ENCODE measurements around the gene SLC4A9.
"Not testable (repeated sequence)": the region's sequence is repeated elsewhere in the genome, so short reads cannot be mapped to it uniquely, and the experiment has no call there.

Gene SLC4A9

DNA sequence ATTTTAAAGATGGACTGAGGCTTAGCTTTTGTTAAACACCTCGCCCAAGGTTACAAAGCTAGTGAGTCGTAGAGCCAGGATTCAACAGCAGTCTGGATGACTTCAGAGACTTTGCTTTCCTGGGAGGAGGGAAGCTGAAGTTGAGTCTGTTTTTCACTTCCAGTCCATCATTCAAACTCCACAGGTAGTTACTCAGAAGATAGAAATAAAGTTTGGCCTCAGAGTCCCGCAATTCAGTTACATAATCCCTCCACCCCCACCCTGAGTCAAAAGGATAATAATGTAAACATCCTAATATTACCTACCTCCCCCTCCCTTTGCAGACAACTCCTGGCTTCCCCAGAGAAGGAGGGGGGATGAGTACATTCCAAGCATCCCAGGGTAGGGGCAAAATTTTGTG lies 21.7 kb upstream of the SLC4A9 start:
- no peak for DNase-seq (ENCODE audit: low read depth)

DNA sequence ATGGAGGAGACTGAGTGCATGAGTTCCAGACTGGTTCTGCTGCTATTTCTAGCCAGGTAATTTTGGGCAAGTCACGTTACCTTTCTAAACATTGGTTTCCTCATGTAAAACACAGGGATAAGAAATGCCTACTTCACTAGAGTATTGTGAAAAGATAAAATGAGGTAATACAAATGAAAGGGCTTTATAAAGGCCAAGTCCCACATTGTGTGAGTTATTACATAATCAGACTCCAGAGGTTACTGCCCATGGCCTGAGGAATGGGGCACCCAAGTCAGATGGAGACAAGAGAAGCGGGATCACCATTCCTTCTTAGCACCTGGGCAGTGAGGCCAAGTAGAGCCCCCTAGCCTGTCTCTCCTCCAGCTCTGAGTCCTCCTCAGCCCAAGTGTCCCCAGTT lies 21.1 kb upstream of the SLC4A9 start:
- no peak for DNase-seq (ENCODE audit: low read depth)

DNA sequence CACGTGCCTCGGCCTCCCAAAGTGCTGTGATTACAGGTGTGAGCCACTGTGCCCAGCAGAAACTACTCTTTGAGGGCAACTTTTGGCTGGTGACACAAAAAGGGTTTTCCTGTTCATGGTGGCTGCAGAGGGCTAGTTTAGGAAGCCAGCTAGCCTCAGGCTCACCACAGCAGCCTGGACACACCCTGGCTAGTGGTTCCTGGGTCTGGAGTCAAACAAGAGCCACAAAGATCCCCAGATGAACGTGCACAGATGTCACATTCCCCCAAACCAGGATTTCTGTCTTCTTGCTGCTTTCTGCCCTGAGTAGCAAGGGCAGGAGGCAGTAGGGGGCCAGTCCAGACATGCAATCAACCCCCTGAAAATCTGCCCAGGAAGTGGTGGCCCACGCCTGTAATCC lies 20.4 kb upstream of the SLC4A9 start:
- no peak for DNase-seq (ENCODE audit: low read depth)

DNA sequence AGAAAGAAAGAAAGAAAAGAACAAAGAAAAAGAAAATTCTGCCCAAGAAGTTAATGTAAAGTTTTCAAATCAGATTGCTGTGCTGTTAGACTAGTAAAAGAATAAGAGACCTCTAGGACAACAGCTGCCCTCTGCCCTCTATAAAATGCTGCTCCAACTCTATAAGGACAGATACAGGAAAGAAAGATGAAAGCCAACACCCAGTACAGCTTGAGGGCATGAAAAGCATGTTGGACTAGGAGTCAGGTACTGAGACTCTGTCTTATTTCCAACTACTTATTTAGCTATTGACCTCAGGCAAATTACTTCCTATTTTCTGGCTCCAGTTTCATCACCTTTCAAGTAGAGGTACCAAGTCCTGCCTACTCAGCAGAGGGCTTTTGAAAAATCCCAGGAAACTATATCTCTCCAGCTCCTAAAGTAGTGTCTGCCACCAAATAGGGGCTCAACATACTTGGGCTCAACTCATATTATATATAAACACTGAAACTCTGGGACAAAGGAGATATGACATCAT lies 19.3 kb upstream of the SLC4A9 start:
- DNase-seq (ENCODE audit: low read depth), result no peak

DNA sequence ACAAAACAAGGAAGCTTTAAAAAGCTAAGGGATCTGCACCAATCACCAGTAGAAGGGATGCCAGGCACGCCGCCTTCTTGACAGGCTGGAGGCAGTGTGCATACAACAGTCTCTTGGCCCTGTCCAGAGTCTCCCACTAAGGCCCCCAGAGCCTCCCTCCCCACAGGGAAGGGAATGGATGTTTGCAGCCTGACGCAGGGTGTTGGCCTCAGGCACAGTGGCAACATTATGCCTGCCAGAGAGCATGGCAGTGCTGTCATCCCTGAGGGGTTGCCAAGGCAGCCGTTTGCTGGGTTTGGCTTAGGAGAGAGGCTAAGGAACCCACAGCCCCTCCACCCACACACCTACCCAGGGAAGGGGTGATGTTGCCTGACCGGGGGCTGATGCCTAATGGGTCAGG lies 18.4 kb upstream of the SLC4A9 start:
- no peak for DNase-seq (ENCODE audit: low read depth)

DNA sequence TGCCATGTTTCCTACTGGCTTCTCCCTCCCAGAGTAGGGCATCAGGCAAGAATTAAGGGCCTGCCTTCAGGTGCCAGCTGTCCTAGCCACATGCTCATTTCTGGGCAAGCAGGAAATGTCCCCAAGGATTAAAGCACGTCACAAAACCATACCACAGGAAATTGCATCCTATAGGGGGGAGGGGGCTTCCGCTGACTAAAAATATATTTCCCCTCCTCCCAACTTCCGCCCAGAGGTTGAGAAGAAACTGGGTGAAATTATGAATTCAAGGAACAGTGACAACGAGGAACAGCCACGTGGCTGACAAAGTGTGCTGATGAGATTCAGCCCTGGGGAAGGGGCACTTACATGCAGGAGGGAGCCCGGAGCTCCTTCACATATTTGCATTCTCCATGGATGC lies 17.7 kb upstream of the SLC4A9 start:
- no peak for DNase-seq (ENCODE audit: low read depth)

DNA sequence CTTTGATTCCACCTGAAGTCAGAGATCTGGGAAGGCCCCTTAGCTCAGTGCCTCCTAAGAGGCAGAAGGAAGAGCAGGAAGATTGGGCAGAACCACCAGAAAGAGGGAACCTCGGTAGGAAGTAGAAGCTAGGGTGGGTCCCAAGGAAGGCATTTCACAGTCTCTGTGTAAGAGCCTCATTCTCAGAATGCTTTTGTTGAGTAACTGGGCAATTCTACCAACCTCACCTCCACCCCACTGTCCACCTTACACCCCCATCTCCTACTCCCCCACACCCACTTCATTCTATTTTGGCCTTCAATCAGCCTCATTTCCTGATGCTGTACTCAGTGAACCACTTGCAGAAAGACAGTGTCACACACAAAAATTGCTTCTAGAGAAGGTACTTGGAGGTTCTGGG lies 17.1 kb upstream of the SLC4A9 start:
- DNase-seq (ENCODE audit: low read depth), result no peak

DNA sequence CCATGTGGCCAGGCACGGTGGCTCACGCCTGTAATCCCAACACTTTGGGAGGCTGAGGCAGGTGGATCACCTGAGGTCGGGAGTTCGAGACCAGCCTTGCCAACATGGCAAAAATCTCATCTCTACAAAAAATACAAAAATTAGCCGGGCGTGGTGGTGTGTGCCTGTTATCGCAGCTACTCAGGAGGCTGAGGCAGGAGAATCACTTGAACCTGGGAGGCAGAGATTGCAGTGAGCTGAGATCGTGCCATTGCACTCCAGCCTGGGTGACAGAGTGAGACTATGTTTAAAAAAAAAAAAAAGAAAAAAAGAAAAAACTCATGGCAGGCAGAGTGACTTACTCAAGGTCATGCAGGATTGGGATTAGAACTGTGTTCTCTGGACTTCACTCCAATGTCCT lies 16.1 kb upstream of the SLC4A9 start:
- DNase-seq (ENCODE audit: low read depth), result not testable (repeated sequence)

DNA sequence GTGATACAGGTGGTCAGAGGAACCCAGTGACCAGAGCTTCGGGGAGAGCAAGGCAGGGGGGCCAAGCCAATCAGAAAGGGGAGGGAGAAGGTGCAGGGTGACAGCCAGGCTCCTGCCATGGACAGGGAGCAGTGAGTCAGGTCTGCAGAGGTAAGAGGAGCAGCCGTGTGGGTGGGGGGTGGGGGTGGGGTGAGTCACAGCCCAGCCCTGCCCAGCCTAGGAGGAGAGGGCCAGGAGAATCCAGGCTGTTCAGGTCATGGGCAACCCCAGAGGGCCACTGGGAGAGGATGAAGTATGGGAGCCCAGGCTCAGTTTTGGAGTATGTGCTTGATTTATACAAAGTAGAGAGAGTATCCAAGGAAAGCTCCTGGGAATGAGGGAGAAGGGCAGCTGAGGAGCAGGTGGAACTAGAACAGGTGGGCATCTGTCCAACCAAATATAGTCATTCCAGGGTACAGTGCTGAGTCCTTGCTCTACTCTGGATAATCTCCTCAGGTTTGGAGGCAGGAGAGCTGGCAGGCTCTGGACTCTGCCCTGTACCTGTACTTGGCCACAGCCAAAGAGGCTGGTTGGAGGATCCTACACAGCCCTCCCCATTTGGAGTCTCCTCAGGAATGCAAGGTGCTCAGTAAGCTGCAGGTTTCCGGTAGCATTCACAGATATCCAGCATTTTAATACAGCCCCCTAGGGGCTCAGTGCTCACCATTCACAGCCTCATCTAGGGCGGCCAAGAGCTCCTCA lies 15.1 kb upstream of the SLC4A9 start:
- DNase-seq (ENCODE audit: low read depth), result no peak

DNA sequence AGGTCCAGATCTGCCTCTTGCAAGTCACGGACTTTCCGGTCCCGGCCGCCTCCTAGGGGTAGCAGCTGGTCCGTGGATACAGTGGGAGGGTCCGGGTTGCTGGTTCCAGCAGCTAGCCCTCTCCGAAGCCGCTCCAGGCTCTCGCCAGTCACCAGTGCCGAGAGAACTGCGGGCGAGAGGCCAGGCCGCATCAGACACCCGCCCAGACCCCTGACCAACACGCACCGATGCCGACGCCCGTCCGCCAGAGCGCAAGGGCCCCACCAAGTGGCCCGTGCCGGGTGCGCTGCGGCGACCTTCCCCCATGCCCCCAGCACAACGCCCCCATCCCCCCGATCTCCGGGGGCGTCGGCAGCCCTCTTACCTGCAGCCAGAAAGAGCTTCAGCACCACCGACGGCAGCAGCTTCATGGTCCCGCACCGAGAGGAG lies 14.1 kb upstream of the SLC4A9 start:
- no peak for DNase-seq (ENCODE audit: low read depth)

DNA sequence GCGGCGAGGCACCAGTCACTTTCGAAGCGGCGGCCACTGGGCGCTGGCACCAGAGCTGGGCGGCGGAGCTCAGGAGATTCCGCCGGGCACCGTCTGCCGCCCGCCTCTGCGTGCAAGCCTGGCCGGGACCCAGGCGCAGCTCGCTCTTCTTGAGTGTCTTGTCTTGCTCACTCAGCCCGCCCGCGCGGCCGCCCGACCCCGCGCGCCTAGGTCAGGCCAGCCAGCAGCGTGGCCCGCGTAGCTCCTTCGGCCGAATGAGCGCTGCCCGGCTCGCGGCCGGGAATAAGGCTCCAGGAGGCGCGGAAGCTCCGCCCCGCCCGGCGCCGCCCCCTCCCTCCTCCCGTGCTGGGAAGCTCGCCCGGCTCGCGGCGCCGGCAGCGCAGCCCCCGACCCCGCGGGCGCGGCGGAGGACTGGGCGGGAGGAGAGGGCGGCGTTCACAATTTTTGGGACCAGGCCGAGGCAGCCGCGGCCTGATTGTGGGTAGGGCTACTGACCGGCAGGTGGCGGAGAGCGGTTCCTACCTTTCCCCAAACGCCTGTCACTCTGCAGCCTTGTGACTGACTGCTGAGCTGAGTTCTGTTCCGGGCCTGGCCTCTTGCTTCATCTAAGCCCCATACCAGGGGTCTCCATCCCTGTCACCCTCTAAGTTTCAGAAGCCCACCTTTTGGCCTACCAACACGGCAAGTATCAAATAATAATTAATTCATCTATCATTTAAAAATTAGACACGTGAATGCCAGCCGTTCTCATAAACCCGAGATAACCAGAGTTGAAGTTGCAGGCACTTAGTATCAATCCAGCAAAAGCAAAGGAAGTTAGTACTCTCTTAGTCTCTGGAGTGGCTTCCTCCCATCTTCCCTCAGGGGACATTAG lies 13.4 kb upstream of the SLC4A9 start, which contains the start of gene HBEGF:
HBEGF (minus strand) TSS at position 256 of the 874 bp plus-strand sequence. CDS start 275 bp downstream, outside the sequence.
- DNase-seq (ENCODE audit: low read depth), result peak; percentile 37

DNA sequence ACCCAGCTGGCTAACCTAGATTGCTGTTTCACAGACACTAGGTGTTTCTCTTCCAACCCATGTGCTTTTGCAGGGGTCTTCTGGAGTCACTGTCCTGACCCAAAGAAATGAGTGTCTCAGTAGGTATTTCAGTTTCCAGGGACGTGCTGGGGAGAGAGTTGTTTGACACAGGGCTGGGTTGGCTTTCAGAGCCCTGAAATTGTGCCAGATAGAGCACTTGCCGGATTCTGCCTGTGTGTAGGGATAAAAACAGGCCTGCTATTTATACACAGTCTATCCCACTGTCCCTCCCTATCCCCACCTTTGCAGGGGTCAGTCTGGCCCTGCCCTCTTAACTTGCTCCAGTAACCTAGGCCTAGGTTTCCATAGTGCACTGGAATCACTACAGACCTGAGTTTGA lies 12.6 kb upstream of the SLC4A9 start:
- DNase-seq (ENCODE audit: low read depth), result no peak

DNA sequence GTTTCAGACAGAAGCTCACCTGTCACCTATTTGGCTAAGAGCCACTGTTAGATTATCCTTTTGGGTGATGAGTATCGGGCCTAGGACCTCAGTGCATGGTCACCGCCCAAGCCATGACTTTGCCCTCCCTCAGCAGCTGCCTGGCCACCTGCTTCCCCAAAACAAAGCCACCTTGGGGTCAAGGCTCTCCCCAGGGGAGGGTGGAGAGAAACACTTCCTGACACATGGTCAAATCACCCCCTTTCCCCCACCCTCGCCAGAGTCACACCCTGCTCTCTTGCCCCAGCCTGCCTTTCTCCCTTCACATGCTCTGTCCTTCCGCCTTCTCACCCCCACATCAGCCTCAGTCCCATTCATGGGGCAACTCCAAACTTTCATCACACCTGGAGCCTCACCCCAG lies 11.9 kb upstream of the SLC4A9 start:
- DNase-seq (ENCODE audit: low read depth), result no peak

DNA sequence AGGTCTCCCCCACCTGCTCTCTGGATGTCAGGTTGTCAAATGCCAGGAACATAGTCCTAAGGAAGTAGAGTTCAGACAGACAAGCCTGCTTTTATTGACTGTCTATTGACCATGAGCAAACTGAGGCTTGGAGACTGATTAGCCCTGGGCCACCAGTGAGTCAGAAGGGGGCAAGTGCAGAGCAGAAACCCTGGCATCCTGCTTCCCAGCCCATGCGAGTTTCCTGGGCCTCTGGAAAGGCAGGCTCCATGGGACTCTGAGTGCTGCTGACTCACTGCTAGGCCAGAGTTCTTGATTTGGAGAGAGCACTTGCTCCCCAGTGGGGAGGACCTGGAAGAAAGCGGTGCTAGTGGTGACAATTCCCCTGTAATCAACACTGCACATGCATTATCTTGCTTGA lies 10.8 kb upstream of the SLC4A9 start:
- no peak for DNase-seq (ENCODE audit: low read depth)

DNA sequence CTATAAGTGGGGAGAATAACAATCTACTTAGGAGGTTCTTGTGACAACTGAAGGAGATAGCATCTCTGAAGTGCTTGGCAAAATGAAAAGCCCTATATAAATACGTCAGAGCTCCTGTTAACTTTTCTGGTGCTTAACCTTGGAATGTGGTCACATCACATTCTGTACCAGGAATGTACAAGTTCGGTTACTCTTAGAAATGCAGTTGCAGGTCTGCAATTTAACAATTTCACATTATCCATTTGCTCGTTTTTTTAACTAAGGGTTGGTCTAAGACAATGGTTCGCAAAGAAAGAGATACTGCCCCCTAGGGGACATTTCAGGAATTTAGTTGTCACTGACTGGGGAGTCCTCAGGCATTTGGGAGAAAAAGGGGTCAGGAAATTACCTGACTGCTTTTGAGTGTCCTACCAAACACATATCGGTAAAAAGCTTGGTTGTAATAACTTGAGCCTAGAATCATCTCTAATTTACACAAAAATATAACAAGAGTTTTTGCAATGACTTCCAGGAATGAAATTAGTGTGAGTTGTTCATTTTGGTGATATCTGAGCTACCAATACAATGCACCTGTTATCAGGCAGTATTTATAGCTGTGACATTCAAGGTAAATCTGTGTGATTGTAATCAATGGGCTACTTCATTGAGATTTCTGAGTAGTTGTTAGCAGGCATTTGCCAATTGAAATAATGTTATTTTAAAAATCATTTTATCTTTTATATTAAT lies 8.2 kb upstream of the SLC4A9 start:
- DNase-seq (ENCODE audit: low read depth), result no peak

DNA sequence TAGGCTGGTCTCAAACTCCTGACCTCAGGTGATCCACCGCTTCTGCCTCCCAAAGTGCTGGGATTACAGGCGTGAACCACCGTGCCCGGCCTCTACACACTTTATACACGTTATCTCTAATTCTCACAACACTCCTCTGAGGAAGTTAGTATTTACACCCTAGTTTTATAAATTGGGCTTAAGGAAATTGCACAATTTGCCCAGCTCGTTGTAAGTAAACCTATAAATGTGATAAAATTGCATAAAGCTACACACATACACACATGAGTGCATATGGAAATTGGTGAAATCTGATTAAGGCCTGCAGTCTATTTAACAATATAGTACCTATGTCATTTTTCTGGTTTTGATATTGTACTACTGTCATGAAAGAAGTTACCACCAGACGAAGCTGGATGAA lies 4.4 kb upstream of the SLC4A9 start:
- no peak for DNase-seq (ENCODE audit: low read depth)

DNA sequence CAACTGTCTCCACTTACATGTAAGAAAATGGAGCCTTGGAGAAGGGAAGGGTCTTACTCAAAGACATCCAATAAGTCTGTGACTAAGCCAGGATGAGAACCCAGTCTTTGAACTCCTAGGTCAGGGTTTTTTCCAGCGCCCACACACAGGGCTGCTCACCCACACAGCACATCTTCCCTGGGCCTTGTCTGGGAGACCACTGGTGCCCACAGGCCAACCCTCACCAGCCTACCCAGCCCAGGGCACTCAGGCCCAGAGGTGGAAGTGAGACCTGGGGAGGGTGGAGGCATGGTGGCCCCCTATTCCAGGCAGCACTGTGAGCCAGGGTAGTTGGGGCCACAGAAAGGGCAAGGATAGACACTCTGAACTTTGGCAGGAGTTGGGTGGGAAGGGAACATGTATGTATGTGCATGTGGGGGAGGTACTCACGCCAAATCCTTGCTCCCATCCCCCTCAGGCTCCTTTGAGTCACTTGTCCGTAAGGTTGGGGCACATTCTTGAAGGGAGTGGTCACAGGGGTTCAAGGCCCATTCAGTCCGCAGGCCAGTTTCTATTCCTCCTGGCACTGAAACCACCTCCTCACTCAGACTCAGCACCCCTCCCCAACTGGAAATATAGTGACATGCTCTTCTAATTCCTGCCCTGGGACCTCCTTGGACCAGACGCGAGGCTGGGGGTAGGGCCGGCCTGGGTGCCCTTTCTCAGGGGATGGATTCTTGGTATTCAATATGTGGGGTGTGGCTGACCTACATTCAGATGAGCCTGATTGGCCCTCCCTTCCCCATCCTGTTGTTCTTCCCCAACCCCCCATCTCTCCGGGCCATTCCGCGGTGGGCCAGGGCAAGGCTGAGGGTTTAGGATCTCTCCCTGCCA lies 2.9 kb upstream of the SLC4A9 start:
- DNase-seq (ENCODE audit: low read depth), result no peak

DNA sequence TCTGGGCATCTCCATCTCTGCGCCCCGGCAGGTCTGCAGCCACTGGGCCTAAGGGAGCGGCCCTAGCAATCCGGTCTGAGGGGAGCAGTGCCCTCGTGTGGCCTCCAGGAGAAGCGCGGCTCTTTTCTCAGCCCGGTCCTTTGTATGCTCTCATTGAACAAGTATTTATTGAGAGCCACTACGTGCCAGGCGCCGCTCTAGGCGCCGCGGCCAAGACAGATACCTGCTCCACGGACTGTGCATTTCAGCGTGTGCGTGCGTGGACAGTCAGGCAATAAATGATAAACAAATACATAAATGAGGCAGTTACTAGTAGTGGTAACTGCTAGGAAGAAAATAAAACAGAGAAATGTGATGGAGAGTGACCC lies 2.3 kb upstream of the SLC4A9 start:
- DNase-seq (ENCODE audit: low read depth), result peak; percentile 56

DNA sequence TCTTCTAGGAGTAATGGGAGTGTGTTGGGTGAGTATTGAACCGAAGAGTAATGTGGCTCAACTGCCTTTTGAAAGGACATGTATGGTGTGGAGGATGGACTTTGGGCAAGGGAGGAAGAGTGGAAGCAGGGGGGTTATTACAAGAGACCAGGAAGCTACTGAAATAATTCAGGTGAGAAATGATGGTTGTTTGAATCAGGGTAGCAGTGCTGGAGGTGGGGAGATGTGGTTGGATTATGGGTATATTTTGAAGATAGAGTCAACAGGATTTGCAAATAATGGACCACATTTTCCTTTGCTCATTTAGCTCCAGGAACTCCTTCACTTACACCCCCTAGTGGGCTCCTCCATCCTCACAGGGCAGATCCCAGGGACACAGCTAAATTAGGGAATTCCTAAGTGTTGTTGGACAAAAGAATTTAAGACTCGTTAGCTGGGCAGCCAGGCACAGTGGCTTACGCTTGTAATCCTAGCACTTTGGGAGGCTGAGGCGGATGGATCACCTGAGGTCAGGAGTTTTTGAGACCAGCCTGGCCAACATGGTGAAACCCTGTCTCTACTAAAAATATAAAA lies 1.2 kb upstream of the SLC4A9 start:
- no peak for DNase-seq (ENCODE audit: low read depth)

DNA sequence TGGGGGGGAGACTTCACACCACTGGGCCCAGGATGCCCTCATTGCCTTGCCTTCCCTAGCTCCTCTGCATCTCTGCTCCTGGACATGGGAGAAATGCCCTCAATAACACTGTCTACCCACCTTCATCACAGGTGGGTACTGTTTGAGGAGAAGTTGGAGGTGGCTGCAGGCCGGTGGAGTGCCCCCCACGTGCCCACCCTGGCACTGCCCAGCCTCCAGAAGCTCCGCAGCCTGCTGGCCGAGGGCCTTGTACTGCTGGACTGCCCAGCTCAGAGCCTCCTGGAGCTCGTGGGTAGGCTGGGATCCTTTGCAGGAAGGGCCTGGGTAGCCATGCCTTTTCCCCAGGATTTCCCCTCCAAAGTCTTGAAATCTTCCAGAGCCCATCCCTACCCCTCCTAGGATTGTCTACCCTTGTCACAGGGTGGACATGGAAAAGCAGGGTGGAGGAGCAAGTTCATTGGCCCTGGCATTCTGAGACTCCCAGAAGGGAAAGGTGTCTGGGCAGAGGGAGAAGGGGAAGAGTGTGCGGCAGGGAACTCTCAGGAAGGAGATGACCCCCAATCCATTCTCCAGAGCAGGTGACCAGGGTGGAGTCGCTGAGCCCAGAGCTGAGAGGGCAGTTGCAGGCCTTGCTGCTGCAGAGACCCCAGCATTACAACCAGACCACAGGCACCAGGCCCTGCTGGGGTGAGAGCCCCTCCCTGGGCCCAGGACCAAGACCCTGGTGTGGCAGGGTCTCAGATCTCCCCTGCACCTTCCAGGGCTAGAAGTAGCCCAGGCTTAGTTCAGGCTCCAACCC lies 886 bp downstream of the SLC4A9 start:
- DNase-seq (ENCODE audit: low read depth), result no peak
